Measurements from ENCODE around the gene FAXC.
"Not testable (repeated sequence)": the region's sequence is repeated elsewhere in the genome, so short reads cannot be mapped to it uniquely, and the experiment has no call there.

The FAXC gene

DNA sequence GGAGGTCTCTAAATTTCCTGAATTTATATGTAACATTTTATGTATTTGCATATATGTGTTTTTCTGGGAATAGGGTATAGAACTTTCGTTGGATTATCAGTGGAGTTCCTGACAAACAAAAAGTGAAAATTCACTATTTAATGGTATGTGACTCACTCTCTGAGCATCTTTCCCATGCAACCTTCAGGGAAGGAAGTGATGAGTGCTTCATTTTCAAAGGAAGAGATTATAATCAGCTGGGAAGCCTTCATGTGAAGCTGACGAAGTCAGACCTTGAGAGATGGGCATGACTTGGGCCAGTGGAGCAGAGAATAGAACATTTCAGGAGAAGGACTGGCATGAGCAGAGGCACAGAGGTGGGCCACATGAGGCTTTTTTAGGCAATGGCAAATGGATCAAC, 72.7 kb downstream of the FAXC start:
- no peak for DNase-seq

DNA sequence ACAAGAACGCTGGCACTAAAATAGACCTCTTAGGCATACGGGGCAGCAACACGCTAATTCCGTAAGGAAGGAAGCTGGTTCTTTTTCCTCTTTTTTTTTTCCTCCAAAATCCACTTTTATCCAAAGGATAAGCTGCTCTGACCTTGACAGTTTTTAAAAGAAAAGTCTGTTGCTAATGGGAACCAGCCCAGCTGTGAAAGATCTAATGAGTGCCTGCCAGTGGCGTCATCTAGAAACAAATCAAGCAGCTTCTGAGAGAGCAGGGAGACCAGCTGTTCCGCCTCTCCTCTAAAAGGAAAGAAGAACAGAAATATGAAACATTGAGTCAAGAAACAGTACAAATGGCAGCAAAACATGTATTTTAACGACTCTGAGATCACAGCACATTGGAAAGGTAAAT, 78.6 kb downstream of the FAXC start:
- DNase-seq = no peak

DNA sequence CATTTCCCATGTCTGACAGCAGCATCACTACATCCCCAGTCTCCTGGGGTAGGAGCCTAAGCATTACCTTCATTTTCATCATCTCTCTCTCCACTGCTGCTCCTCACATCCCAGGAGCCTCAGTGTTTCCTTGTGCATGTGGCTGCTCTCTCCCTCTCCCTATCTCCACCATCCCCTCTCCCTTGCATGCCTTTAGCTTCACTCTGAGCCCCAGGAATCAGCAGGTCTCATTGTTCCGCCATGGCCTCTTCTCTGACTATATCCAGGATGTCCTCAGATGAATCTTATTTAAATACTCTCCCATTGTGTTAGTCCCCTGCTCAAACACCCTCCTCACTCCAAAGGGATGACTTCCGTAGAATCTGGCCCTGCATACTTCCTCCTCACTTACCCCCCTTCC, 79.4 kb downstream of the FAXC start:
- DNase-seq = no peak

DNA sequence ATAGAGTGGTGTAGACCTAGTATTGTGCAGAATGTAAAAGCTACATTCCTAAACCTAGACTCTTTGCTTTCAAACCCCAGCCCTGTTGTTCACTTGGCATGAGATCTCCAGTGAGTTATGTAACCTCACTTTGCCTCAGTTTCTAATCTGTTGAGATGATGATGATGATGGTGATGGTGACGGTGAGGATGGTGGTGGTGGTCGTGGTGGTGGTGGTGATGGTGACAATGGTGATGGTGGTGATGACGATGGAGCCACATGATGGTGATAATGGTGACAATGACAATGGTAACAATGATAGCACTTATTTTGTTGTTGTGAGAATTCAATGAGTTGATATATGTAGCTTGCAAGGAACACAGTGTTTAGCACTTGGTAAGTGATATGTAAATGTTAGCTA, 80.3 kb downstream of the FAXC start:
- DNase-seq = no peak

DNA sequence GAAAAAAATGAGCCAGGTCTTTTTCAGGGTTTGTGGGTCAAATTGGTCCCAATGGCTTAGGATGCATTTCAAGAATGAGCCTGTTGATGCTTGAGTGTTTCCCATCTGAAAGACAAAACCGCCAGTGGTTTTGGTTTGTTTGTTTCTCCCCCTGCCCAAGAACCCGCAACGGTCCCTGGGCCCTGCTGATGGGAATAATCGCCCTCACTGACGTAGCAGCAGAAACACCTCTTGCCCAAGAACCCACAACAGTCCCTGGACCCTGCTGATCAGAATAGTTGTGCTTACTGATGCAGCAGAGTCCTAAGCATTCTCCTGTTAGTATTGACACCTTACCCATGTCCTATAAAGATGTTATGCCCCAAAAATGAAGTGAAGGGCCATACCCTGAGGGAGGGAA, 82.5 kb downstream of the FAXC start:
- not testable (repeated sequence) for DNase-seq

DNA sequence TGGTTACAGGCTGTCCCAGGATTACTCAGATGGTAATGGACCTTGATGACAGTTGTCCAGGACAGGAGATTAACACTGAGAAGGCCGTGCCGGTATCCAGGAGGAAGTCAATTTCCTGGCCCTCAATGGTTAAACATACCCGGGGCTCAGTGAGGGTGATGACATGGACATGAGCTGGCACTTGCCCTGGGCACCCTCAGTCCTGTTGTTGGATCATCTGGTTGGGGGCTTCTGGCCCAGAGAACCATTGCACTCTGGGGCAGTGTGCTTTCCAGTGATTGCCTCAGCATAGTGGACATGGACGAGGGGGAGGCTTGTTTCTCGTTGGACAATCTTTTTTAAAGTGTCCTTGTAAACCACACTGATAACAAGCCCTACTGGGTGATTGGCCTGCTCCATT, 84.0 kb downstream of the FAXC start:
- not testable (repeated sequence) for DNase-seq

DNA sequence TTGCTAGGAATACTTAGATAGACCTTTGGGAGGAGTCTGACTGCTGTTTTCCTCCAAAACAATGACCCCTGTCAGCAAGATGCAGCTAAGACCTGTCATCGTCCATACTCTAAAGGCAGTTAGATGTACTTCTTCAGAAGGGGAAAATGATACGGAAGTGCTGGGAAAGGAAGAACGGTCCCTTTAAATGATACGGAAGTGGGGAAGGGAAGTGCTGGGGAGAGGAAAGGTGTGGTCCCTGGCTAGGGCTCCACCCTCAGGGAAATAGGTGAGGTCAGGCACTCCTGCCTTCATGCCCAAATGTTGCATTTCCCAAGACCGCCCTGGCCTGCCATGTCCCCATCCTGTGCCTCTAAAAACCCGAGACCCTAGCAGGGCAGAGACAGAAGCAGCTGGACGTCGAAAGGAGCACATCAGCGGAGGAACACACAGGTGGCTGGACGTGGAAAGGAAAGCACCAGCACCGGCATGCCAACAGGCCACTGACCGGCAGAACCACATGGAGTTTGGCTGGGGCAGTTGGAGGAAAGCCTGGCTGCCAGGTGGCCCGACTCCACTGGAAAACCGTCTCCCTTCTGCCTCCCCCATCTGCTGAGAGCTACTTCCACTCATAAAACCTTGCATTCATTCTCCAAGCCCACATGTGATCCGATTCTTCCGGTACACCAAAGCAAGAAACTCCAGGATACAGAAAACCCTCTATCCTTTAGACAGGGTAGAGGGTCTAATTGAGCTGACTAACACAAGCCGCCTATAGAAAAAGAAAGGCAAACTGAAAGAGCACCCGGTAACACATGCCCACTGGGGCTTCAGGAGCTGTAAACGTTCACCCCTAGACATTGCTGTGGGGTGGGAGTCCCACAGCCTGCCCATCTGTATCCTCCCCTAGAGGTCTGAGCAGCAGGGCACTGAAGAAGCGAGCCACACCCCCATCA, 94.6 kb downstream of the FAXC start:
- DNase-seq = no peak

DNA sequence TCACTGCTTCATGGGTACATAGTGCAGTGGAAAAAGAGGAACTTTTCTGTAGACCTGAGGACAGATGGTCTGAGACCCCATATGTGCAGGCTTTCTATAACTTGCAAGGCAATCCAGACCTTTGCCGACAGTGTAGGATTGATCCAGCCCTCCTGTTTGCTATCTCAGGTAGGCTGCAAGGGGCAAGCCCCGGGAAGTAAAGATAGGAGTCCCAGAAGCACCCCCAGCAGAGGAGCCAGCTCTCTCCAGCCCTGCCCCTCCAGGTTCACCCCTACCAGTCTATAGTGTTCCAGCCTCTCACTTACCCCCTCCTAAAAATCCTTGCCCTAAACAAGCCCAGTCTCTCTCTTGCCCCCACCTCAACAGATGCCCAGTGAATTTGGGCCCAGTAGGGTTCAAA, 96.2 kb downstream of the FAXC start:
- DNase-seq = no peak

DNA sequence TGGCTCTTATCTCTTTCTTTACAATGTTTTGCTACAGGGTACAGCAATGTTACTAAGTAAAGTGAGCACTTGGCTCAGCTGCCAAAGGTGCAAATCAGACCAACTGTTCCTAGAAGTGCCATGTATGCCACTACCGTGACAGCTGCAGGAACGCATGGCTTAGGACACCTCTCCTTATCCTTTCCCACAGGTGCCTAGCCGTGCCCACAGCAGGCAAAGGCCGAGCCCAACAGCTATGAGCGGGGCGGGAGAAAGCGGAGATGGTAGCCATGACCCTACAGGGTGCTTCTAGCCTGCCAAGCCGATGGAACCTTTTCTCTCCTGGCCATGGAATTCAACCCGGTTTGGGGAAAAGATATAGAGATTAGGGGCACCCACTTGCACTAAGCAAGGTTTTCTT, 97.1 kb downstream of the FAXC start:
- no peak for DNase-seq

DNA sequence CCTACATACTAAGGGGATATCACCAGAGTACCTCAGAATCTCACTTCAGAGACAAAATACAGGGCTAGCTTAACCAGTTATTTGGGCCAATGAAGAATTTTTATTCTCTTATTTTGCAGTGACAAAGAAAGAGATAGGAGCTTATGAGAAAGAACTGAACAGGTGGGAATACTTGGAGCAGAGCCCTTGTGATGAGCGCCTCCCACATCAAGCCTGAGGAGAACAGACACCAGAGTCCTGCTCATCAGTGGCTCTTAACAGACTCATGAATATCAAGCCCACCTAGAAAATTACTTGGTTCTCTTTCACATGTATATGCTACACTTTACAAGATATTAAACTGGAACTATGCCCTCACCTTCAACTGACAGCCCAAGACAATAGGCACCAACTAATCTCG, 99.0 kb downstream of the FAXC start:
- no peak for DNase-seq

DNA sequence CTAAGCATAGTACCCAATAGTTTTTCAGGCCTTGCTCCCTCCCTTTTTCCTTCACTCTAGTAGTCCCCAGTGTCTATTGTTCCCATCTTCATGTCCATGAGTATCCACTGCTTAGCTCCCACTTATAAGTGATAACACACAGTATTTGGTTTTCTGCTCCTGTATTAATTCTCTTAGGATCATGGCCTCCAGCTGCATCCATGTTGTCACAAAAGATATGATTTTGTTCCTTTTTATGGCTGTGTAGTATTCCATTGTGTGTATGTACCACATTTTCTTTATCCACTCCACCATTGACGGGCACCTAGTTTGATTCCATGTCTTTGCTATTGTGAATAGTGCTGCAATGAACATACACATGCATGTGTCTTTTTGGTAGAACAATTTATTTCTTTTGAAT, 102.9 kb downstream of the FAXC start:
- no peak for DNase-seq

DNA sequence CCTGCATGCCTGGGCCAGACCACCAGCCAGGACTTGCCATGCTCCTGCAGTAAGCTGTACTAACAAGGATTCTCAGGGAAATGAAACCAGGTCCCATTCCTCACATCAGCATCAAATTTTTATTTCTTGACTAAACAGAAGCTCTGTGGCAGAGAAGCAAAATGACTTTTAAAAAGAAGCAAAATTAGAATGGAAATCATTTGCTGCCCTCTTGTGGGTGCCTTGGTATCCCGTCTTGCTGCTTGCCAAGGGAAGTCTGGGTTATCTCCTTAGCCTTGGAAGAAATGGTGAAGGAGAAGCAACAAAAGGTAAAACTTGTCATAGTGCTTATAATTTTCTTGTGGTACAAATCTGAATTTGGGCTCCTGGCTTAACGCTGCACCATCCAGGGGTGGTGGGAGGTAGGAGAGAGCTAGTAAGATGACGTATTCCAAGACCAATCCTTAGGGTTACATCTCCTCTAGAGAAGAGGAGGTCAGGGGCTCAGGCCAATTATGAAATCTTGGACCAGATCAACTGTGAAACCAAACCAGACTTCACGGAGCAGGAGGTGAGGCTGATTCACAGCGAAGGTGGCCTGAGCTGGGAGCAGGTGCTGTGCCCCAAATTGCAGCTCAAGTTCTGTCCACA, 107.5 kb downstream of the FAXC start:
- DNase-seq = no peak

DNA sequence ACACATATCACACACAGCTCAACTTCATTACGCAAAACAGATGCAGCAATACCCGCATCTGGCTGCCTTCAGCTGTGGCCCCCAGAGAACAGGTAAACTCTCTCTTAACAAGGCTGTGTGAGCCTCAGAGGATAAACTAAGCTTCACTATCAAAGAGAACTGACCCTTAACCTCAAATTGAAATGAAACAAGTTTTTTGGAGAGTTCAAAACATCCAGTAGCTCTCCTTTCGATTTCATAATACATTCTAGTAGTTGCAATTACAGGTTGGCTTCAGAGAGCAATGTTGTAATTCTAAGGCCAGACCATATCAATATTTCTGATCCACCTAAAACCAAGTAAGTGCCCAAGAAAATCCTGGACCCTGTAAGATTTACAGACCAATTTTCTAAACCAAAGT, 113.5 kb downstream of the FAXC start:
- no peak for DNase-seq

DNA sequence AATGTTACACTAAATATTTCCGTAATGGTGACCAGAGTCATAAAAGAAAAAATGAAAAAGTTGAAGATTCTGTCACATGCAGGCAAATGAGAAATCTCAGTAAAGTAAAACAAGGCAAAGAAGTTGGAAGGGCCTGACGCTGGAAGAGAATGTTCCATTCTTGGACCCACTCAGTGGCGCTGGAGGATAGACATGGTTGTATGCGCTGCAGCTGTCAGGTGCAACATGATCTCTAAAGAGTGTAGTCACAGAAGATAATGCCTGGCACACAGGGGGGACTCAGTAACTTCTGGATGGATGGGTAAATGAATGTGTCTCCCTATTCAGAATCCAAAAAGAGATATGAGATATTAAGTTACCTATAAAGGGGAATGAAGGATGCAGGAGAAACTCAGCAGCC, 116.3 kb downstream of the FAXC start:
- no peak for DNase-seq

DNA sequence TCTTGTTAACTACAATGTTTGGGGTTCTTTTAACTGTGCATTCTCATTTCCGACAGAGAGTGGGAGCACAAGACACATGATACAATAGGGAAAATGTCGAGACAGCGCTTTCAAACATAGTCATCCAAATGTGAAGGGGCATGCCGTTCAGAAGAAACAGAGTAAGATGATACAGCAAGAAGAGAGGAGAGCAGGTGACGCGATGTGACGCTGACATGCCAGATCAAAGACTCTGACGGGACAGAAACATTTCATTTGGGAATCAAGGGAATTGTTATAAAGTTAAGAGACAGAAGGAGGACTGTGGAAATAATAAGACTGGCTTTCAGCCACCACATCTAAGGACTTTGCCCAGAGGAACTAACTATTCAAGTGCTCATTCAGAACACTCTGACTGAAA, 117.4 kb downstream of the FAXC start:
- no peak for DNase-seq

DNA sequence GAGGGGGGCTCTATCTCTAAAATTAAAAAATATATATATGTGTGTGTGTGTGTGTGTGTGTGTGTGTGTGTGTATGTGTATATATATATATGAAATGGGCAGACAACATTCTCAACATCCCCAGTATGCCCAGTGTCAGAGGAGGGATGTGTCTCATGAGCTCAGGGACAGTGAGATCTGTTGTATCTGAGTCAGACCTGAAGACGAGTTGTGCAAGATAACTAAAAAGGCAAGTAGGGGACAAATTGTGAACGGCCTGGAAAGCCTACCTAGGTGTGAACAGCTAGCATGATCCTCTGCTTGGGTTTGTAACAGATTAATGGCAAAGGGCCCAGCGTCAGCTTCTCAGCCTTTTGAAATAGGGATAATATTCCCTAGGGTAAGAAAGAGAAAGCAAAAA, 124.3 kb downstream of the FAXC start:
- no peak for DNase-seq
